Caco-2 (cell line): ENCODE results near the gene BABAM2. TPM values are rescaled to one million over a fixed set of nuclear protein-coding genes. Genes with fewer than 3 reads are reported as not detected.

ENCODE experiments used
- Bru-seq: library from RNA; stranded (reverse); fragments of 400-500 nt; gene quantifications from one replicate; lab custom pipeline; 2021; lab: Mats Ljungman, UMichigan
- BruChase-seq, 2 experiments: library from RNA; stranded (reverse); fragments of 400-500 nt; gene quantifications; one replicate each; lab custom pipeline; 2021; lab: Mats Ljungman, UMichigan
- BruUV-seq: library from RNA; stranded (reverse); fragments of 400-500 nt; replicated peaks from 2 replicates; lab custom pipeline; 2021; lab: Mats Ljungman, UMichigan
- CTCF ChIA-PET: fragments of 300-600 bp; sonication (Branson Sonifier 250); formaldehyde crosslinking; loops from one replicate; lab custom pipeline; 2022; ENCODE audit warnings: antibody characterized with exemption; lab: Charles Lee
- POLR2A ChIA-PET: fragments of 300-600 bp; sonication (Branson Sonifier 250); formaldehyde crosslinking; loops from one replicate; lab custom pipeline; 2022; ENCODE audit warnings: antibody characterized with exemption; lab: Charles Lee
- DNase-seq, 2 experiments: peaks; one replicate each; pipeline versions ENCODE4 v3.0.0 to v3.0.0-alpha.2; 2020 to 2022
- H3K27me3 ChIP-seq: replicated peaks from 2 replicates; pipeline ENCODE4 v1.6.0; 2011; ENCODE audit warnings: low read length; ENCODE audit not compliant: control insufficient read depth, insufficient read depth
- H3K36me3 ChIP-seq: 2 replicates; pipeline ENCODE4 v1.5.1; 2011; ENCODE audit warnings: low read length; ENCODE audit not compliant: control insufficient read depth, insufficient read depth
- H3K4me1 ChIP-seq: fragments of 250-450 bp; sonication (Bioruptor Pico); 2 replicates; pipeline ENCODE4 v1.5.1; 2020; ENCODE audit warnings: mild to moderate bottlenecking
- H3K4me3 ChIP-seq: 2 replicates; pipeline ENCODE4 v1.5.1; 2011; ENCODE audit warnings: low read depth, mild to moderate bottlenecking, control low read depth, low read length
- H3K9me3 ChIP-seq: fragments of 250-450 bp; sonication (Bioruptor Pico); 2 replicates; pipeline ENCODE4 v1.5.1; 2020; ENCODE audit warnings: mild to moderate bottlenecking, moderate library complexity
- H3K27ac Mint-ChIP-seq: one replicate; pipeline ENCODE4 v1.8.0; 2022; ENCODE audit warnings: mixed read lengths; ENCODE audit not compliant: unreplicated experiment
- H3K27me3 Mint-ChIP-seq: one replicate; pipeline ENCODE4 v1.8.0; 2022; ENCODE audit warnings: mixed read lengths; ENCODE audit not compliant: insufficient read depth, unreplicated experiment
- H3K36me3 Mint-ChIP-seq: one replicate; pipeline ENCODE4 v1.8.0; 2022; ENCODE audit warnings: mild to moderate bottlenecking, mixed read lengths; ENCODE audit not compliant: insufficient read depth, unreplicated experiment
- H3K4me1 Mint-ChIP-seq: one replicate; pipeline ENCODE4 v1.8.0; 2022; ENCODE audit warnings: low read depth, mixed read lengths; ENCODE audit not compliant: unreplicated experiment
- H3K4me3 Mint-ChIP-seq: one replicate; pipeline ENCODE4 v1.8.0; 2022; ENCODE audit warnings: mild to moderate bottlenecking, moderate library complexity, mixed read lengths; ENCODE audit not compliant: unreplicated experiment
- H3K9me3 Mint-ChIP-seq: one replicate; pipeline ENCODE4 v1.8.0; 2022; ENCODE audit warnings: mixed read lengths; ENCODE audit not compliant: unreplicated experiment
- CTCF ChIP-seq, 2 experiments: fragments of 200-600 bp in 1 of 2; IDR thresholded peaks; 1 replicate in 1 of 2; 2 replicates in 1 of 2; pipeline versions ENCODE4 v1.5.1 to v1.8.0; 2011 to 2022; ENCODE audit warnings: antibody characterized with exemption in 1 of 2, control low read depth in 1 of 2, inconsistent platforms in 1 of 2, low read depth in 1 of 2, low read length in 1 of 2, mild to moderate bottlenecking in 1 of 2, moderate library complexity in 1 of 2; ENCODE audit not compliant: insufficient read depth in 1 of 2, severe bottlenecking in 1 of 2, unreplicated experiment in 1 of 2
- intact Hi-C: fragments of 100-400 bp; cut with micrococcal nuclease; formaldehyde crosslinking; loops from one replicate; pipeline ENCODE4 v1.10.0; 2022; ENCODE audit not compliant: unreplicated experiment
- long read RNA-seq: library from polyadenylated mRNA; stranded (forward); transcript quantifications from one replicate; pipeline ENCODE4 v2.0.0, GENCODE V29; 2022
- total RNA-seq: library from RNA; stranded (reverse); gene quantifications from 2 replicates; pipeline ENCODE4 v1.2.3, GENCODE V29; 2022

Gene BABAM2
- total RNA-seq, result 50.7 and 57.3 TPM in 2 replicates
- percentile 82 among the genes with signal in this experiment for Bru-seq, nascent RNA
- percentile 69 among the genes with signal in this experiment for BruChase-seq, experiment 1, labeled RNA remaining after a 2-hour chase
- percentile 66 among the genes with signal in this experiment for BruChase-seq, experiment 2, labeled RNA remaining after a 6-hour chase
- long read RNA-seq, transcript BABAM2-203 (13 exons, 1,686 nt), result minor isoform, 7 of 161 reads
- long read RNA-seq, transcript BABAM2-202 (13 exons, 1,852 nt), result minor isoform, 13 of 161 reads
- long read RNA-seq, transcript BABAM2-201 (13 exons, 1,681 nt), result minor isoform, 5 of 161 reads
- long read RNA-seq, transcript BABAM2-204 (12 exons, 1,657 nt), result major isoform, 59 of 161 reads
- long read RNA-seq, partial matches to known transcripts, result 2 of 161 reads
- long read RNA-seq, other reads (novel, unspliced or antisense), result 75 of 161 reads

- H3K27me3 ChIP-seq, result no peaks in the 10 kb centered on the region
- H3K36me3 ChIP-seq, result no peaks in the 10 kb centered on the region
- Mint-ChIP-seq H3K4me3 (peak within 1 kb of the TSS; percentile 100), H3K9me3 (no peaks in the 10 kb centered on the region), H3K27me3 (no peaks in the 10 kb centered on the region), H3K4me1 (no peaks in the 10 kb centered on the region), H3K36me3 (peaks cover 27% of the 10 kb centered on the region), H3K27ac (peak within 1 kb of the TSS; percentile 99)
- no TSS peak for BruUV-seq
- ChIA-PET POLR2A (interaction anchor here (0.5 to 1.5 kb wide), 26 partner anchors 10 to 1418 kb away, joined by 3 to 14 read pairs (median 4); partner anchors contain the start of gene SLC30A3), CTCF (interaction anchor here (0.6 to 1.4 kb wide), 5 partner anchors 33 to 582 kb away, joined by 3 read pairs; partner anchors contain the start of gene NRBP1)
- intact Hi-C loops, result loop anchor here (1.0 to 2.0 kb wide), 5 partner anchors 40 to 500 kb away; no protein-coding TSS in a partner anchor
- DNase-seq, result peak; percentile 93 to 94
- no peak for TF ChIP-seq CTCF (IDR thresholded peaks at IDR 0.05; ENCODE audit: insufficient read depth in 1 of 2, low read depth in 1 of 2, low read length in 1 of 2, severe bottlenecking in 1 of 2, unreplicated experiment in 1 of 2)
- no peaks in the 10 kb centered on the region for H3K9me3 ChIP-seq
- no peaks in the 10 kb centered on the region for H3K4me1 ChIP-seq
- peak within 1 kb of the TSS; percentile 63 for H3K4me3 ChIP-seq
These were observed at the start of gene BABAM2, which contains the start of gene RBKS for GRCh38 chr2:27890146-27890923. Gene BABAM2, plus strand, starts transcription at chr2:27890729. Its CDS starts 3,828 bp downstream, at chr2:27894557. Gene RBKS, minus strand, starts transcription at chr2:27890387. Its CDS starts 42 bp downstream, at chr2:27890345.

- intact Hi-C loops, result no loop called here
- Mint-ChIP-seq H3K27ac (no peak overlapping the region), H3K4me1 (no peaks in the 10 kb centered on the region), H3K27me3 (no peaks in the 10 kb centered on the region), H3K36me3 (no peaks in the 10 kb centered on the region), H3K4me3 (no peak overlapping the region), H3K9me3 (no peaks in the 10 kb centered on the region)
- H3K4me1 ChIP-seq, result no peaks in the 10 kb centered on the region
- TF ChIP-seq CTCF (IDR thresholded peaks at IDR 0.05; ENCODE audit: insufficient read depth in 1 of 2, low read depth in 1 of 2, low read length in 1 of 2, severe bottlenecking in 1 of 2, unreplicated experiment in 1 of 2), result no peak
- H3K4me3 ChIP-seq, result no peak overlapping the region
- ChIA-PET CTCF (no interaction called here), POLR2A (no interaction called here)
- no peaks in the 10 kb centered on the region for H3K9me3 ChIP-seq
- H3K36me3 ChIP-seq, result no peaks in the 10 kb centered on the region; the same call in 1 of the 2 replicates
- no peaks in the 10 kb centered on the region for H3K27me3 ChIP-seq
- no TSS peak for BruUV-seq
- no peak for DNase-seq
These were observed 47.6 kb upstream of the BABAM2 start for GRCh38 chr2:27842894-27843293.

- H3K9me3 Mint-ChIP-seq, result no peaks in the 10 kb centered on the region
- ChIA-PET POLR2A (no interaction called here), CTCF (interaction anchor here (0.6 to 0.7 kb wide), 2 partner anchors 87 to 246 kb away, joined by 3 read pairs; no protein-coding TSS in a partner anchor)
- Histone ChIP-seq H3K27me3 (no peaks in the 10 kb centered on the region), H3K4me1 (no peaks in the 10 kb centered on the region), H3K4me3 (no peak overlapping the region), H3K9me3 (no peaks in the 10 kb centered on the region), H3K36me3 (no peaks in the 10 kb centered on the region; the same call in 1 of the 2 replicates)
- TF ChIP-seq CTCF (IDR thresholded peaks at IDR 0.05; ENCODE audit: insufficient read depth in 1 of 2, low read depth in 1 of 2, low read length in 1 of 2, severe bottlenecking in 1 of 2, unreplicated experiment in 1 of 2), result no peak
- no peak overlapping the region for H3K27ac Mint-ChIP-seq
- no peaks in the 10 kb centered on the region for H3K4me1 Mint-ChIP-seq
- H3K36me3 Mint-ChIP-seq, result no peaks in the 10 kb centered on the region
- intact Hi-C loops, result no loop called here
- BruUV-seq, result no TSS peak
- H3K4me3 Mint-ChIP-seq, result no peak overlapping the region
- DNase-seq, result no peak
- H3K27me3 Mint-ChIP-seq, result no peaks in the 10 kb centered on the region
These were observed 46.5 kb upstream of the BABAM2 start for GRCh38 chr2:27843992-27844391.
